ENCODE measurements around the gene NFAM1. TPM values are rescaled to one million over a fixed set of nuclear protein-coding genes. Genes with fewer than 3 reads are reported as not detected.

NFAM1 gene
- total RNA-seq, 1 experiment from 2014 or later = 0.12 TPM

- intact Hi-C loops (cut with micrococcal nuclease) = no loop called here
- no peaks in the 10 kb centered on the region for H3K36me3 ChIP-seq (ENCODE audit: control insufficient read depth in 1 of 2, insufficient read depth in 2 of 2, low read length in 2 of 2)
- DNase-seq (ENCODE audit: low read depth, low spot score) (no peak), ATAC-seq (no peak)
- H2AFZ ChIP-seq (ENCODE audit: low read depth, low read length, poor library complexity, severe bottlenecking) = no peak overlapping the region
- H4K20me1 ChIP-seq (ENCODE audit: insufficient read depth) = no peaks in the 10 kb centered on the region
- H3K4me2 ChIP-seq (ENCODE audit: low read length) = no peak overlapping the region
- no peaks in the 10 kb centered on the region for H3K27me3 ChIP-seq (ENCODE audit: insufficient read depth, low read length)
- CTCF ChIA-PET = no interaction called here
- H3K4me1 ChIP-seq (ENCODE audit: control insufficient read depth in 1 of 2, insufficient read depth in 2 of 2, low read length in 2 of 2) = peaks cover 6 to 11% of the 10 kb centered on the region in 2 experiments
- H3K27ac ChIP-seq (ENCODE audit: low read depth, low read length) = no peak overlapping the region
- no peaks in the 10 kb centered on the region for H3K9me2 ChIP-seq (ENCODE audit: insufficient read depth)
- H3K4me3 ChIP-seq (replicated peaks in 1 of 2; ENCODE audit: low read depth in 1 of 2, low read length in 2 of 2) = no peak overlapping the region
- H3K9ac ChIP-seq (ENCODE audit: low read length) = no peak overlapping the region
- POLR2A ChIA-PET = interaction anchor here (1.4 to 1.7 kb wide), 2 partner anchors 21 to 24 kb away, joined by 3 to 4 read pairs; no protein-coding TSS in a partner anchor
- RAD21 ChIA-PET (ENCODE audit: low non-redundant PET in 1 of 2, low total read pairs in 2 of 2, uncharacterized antibody in 2 of 2, unreplicated experiment in 2 of 2) = no interaction called here
- H3K79me2 ChIP-seq (ENCODE audit: insufficient read depth, low read length) = no peaks in the 10 kb centered on the region
- H3K9me3 ChIP-seq (ENCODE audit: control insufficient read depth in 1 of 2, insufficient read depth in 1 of 2, low read depth in 1 of 2, low read length in 2 of 2) = no peaks in the 10 kb centered on the region
- no TSS peak for BruUV-seq (replicated peaks)
- TF ChIP-seq ELF1 (IDR thresholded peaks at IDR 0.05; ENCODE audit: borderline replicate concordance, low read depth) (no peak), FOSL1 (IDR thresholded peaks at IDR 0.05; ENCODE audit: low read depth) (no peak), RAD21 (IDR thresholded peaks at IDR 0.05; ENCODE audit: low read depth) (no peak), YY1 (IDR thresholded peaks at IDR 0.05; ENCODE audit: extremely low read depth, insufficient replicate concordance, low read depth, low read length) (no peak), ATF3 (IDR thresholded peaks at IDR 0.05) (no peak), SRF (IDR thresholded peaks at IDR 0.05; ENCODE audit: low read depth) (no peak), SP1 (IDR thresholded peaks at IDR 0.05; ENCODE audit: low read depth) (no peak), CEBPB (IDR thresholded peaks at IDR 0.05; ENCODE audit: low read depth) (no peak), CBX3 (IDR thresholded peaks at IDR 0.05; ENCODE audit: low read depth) (no peak), EZH2phosphoT487 (IDR thresholded peaks at IDR 0.05; ENCODE audit: borderline replicate concordance) (no peak), EZH2 (IDR thresholded peaks at IDR 0.05) (no peak), JUND (IDR thresholded peaks at IDR 0.05) (no peak)
Measured at GRCh38 chr22:42345458-42345857, 86.7 kb downstream of the NFAM1 start.

GRCh38 chr22:42344361-42344905, 87.8 kb downstream of the NFAM1 start:
- H3K9ac ChIP-seq (ENCODE audit: low read length) = no peak overlapping the region
- H3K9me2 ChIP-seq (ENCODE audit: insufficient read depth) = no peaks in the 10 kb centered on the region
- ATAC-seq (no peak), DNase-seq (ENCODE audit: low read depth, low spot score) (no peak)
- H3K79me2 ChIP-seq (ENCODE audit: insufficient read depth, low read length) = no peaks in the 10 kb centered on the region
- TF ChIP-seq POLR2A (IDR thresholded peaks at IDR 0.05; ENCODE audit: borderline replicate concordance, extremely low read depth, insufficient read depth, insufficient read length) = no peak
- no peak for TF ChIP-seq SP1 (IDR thresholded peaks at IDR 0.05; ENCODE audit: low read depth)
- no peak for TF ChIP-seq CEBPB (IDR thresholded peaks at IDR 0.05; ENCODE audit: low read depth)
- TF ChIP-seq YY1 (IDR thresholded peaks at IDR 0.05; ENCODE audit: extremely low read depth, insufficient replicate concordance, low read depth, low read length) = no peak
- TF ChIP-seq CBX3 (IDR thresholded peaks at IDR 0.05; ENCODE audit: low read depth) = no peak
- TF ChIP-seq ZNF274 (IDR thresholded peaks at IDR 0.05; ENCODE audit: low read depth, low read length) = no peak
- no peak for TF ChIP-seq ZFX (IDR thresholded peaks at IDR 0.05)
- no peak for TF ChIP-seq RAD21 (IDR thresholded peaks at IDR 0.05; ENCODE audit: low read depth)
- TF ChIP-seq EZH2phosphoT487 (IDR thresholded peaks at IDR 0.05; ENCODE audit: borderline replicate concordance) = no peak
- no peak overlapping the region for H3K4me3 ChIP-seq (replicated peaks in 1 of 2; ENCODE audit: low read depth in 1 of 2, low read length in 2 of 2)
- no peaks in the 10 kb centered on the region for H3K9me3 ChIP-seq (ENCODE audit: control insufficient read depth in 1 of 2, insufficient read depth in 1 of 2, low read depth in 1 of 2, low read length in 2 of 2)
- H3K27me3 ChIP-seq (ENCODE audit: insufficient read depth, low read length) = no peaks in the 10 kb centered on the region
- ChIA-PET POLR2A (interaction anchor here (1.0 kb wide), 1 partner anchor 25 kb away, joined by 3 read pairs; no protein-coding TSS in a partner anchor), RAD21 (ENCODE audit: low non-redundant PET in 1 of 2, low total read pairs in 2 of 2, uncharacterized antibody in 2 of 2, unreplicated experiment in 2 of 2) (no interaction called here), CTCF (no interaction called here)
- no TSS peak for BruUV-seq (replicated peaks)
- peaks cover 6 to 11% of the 10 kb centered on the region in 2 experiments for H3K4me1 ChIP-seq (ENCODE audit: control insufficient read depth in 1 of 2, insufficient read depth in 2 of 2, low read length in 2 of 2)
- no peak overlapping the region for H3K4me2 ChIP-seq (ENCODE audit: low read length)
- intact Hi-C loops (cut with micrococcal nuclease) = no loop called here
- no peaks in the 10 kb centered on the region for H4K20me1 ChIP-seq (ENCODE audit: insufficient read depth)
- no peaks in the 10 kb centered on the region for H3K36me3 ChIP-seq (ENCODE audit: control insufficient read depth in 1 of 2, insufficient read depth in 2 of 2, low read length in 2 of 2)
- H3K27ac ChIP-seq (ENCODE audit: low read depth, low read length) = no peak overlapping the region
- no peak overlapping the region for H2AFZ ChIP-seq (ENCODE audit: low read depth, low read length, poor library complexity, severe bottlenecking)
